ENCODE measurements around the gene SUN3.
"Not testable (repeated sequence)": the region's sequence is repeated elsewhere in the genome, so short reads cannot be mapped to it uniquely, and the experiment has no call there.

SUN3 gene

DNA sequence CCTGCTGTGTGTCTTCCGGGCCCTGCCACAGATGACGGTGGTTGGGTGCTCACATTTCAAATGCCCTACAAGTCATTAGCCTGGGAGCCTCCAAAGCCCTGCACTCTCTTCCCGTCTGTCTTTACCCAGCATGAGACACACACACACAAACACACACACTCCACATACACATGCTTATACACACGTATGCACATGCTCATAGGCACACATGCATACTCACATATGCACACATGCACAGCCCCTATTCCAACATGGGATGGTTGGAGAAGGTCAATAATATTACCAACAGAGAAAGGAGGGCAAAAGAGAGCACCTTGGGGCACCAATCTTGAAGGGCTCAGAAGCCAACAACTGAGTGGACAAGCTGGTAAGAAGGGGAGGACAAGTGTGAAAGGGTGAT lies 19.0 kb downstream of the SUN3 start:
- Histone ChIP-seq H3K4me1 (peaks cover 1% of the 10 kb centered on the region), H3K4me3 (no peak overlapping the region), H3K9me3 (no peaks in the 10 kb centered on the region), H3K27me3 (ENCODE audit: low read depth) (no peaks in the 10 kb centered on the region), H3K36me3 (replicated peaks) (no peaks in the 10 kb centered on the region)
- in situ Hi-C loops (cut with MboI; ENCODE audit: low sequenced_read_pairs) = no loop called here
- no peak for DNase-seq (ENCODE audit: low spot score in 2 of 2)

DNA sequence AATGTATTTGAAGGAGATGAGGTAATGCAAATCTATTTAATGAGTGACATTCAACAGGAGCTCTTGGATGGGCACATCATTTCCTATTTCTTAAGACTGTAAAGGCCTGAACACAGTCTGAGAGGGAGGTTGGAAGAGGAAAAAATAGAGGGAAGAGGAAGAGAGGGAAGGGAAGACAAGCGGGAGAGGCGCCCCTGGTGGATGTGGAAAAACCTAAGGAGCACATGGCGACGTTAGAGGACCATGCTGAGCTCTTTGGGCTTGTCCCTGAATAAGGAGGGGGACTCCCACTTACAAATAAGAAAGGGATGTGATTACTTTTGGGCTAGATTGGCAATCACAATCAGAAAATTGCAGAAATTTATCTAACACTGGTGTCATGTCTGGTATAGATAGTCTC lies 19.6 kb downstream of the SUN3 start:
- DNase-seq (ENCODE audit: low spot score in 2 of 2) = no peak
- in situ Hi-C loops (cut with MboI; ENCODE audit: low sequenced_read_pairs) = no loop called here
- H3K4me1 ChIP-seq = peaks cover 4% of the 10 kb centered on the region
- no peak overlapping the region for H3K4me3 ChIP-seq
- H3K36me3 ChIP-seq (replicated peaks) = no peaks in the 10 kb centered on the region
- no peaks in the 10 kb centered on the region for H3K27me3 ChIP-seq (ENCODE audit: low read depth)
- H3K9me3 ChIP-seq = no peaks in the 10 kb centered on the region

DNA sequence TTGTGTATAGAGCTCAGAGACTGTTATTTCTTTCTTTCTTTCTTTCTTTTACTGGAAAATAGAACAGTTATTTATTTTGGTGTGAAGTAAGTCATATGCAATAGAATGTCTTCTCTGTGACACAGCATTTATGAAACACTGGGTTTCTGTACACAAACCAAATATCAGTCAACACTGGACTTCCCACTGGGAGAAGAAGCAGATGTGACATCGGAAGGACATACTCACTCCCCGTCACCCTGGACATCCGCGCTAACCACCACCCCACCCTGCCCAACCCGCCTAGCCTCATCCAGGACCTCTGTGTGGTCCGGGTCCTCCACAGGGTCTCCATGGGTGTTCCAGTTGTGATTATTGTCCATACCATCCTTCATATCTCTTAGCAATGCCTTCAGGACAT lies 22.0 kb downstream of the SUN3 start:
- H3K36me3 ChIP-seq (replicated peaks) = no peaks in the 10 kb centered on the region

DNA sequence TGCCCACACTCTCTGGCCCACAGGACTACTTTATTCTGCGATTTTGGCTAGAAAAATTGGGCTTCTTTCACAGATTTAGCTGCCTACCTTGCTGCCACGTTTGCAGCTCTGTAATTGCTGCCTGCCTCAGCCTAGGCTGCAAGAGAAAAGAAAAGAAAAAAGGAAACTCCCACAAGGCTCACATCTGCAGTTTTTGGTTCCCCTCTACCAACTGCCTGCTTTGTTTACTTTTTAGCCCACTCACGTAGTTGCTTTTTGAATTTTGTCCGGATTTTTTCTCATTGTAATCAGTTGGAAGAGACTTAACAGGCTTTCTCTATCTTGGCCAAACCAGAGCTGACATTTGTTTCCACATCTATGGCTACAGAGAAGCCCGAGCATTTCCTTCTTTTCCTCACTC lies 24.3 kb downstream of the SUN3 start:
- in situ Hi-C loops (cut with MboI; ENCODE audit: low sequenced_read_pairs) = no loop called here
- no peak for DNase-seq (ENCODE audit: low spot score in 2 of 2)
- Histone ChIP-seq H3K9me3 (no peaks in the 10 kb centered on the region), H3K36me3 (replicated peaks) (no peaks in the 10 kb centered on the region), H3K27me3 (ENCODE audit: low read depth) (no peaks in the 10 kb centered on the region), H3K4me1 (peaks cover 4% of the 10 kb centered on the region), H3K4me3 (no peak overlapping the region)

More for the DNA sequence above, 22.0 kb downstream of the SUN3 start:
- H3K4me1 ChIP-seq = peaks cover 4% of the 10 kb centered on the region
- no peaks in the 10 kb centered on the region for H3K9me3 ChIP-seq
- H3K27me3 ChIP-seq (ENCODE audit: low read depth) = no peaks in the 10 kb centered on the region
- no peak for DNase-seq (ENCODE audit: low spot score in 2 of 2)
- H3K4me3 ChIP-seq = no peak overlapping the region
- in situ Hi-C loops (cut with MboI; ENCODE audit: low sequenced_read_pairs) = no loop called here

DNA sequence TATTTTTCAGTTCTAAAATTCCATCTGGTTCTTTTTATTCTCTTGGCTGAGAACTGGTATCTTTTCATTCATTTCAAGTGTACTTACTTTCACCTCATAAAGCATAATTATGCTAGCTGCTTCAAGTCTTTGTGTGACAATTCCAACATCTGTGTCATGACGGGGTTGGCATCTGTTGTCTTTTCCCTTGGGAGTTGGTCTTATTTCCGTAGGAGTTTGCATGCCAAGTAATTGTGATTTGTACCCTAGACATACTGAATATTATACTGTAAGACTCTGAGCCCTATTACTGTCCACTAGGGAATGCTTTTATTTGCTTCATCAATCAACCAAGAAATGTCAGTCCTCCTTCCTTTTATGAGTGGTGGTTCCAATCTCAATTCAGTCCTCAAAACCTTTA lies 24.9 kb downstream of the SUN3 start:
- Histone ChIP-seq H3K4me3 (no peak overlapping the region), H3K4me1 (peaks cover 4% of the 10 kb centered on the region), H3K9me3 (no peaks in the 10 kb centered on the region), H3K27me3 (ENCODE audit: low read depth) (no peaks in the 10 kb centered on the region), H3K36me3 (replicated peaks) (no peaks in the 10 kb centered on the region)
- no peak for DNase-seq (ENCODE audit: low spot score in 2 of 2)
- in situ Hi-C loops (cut with MboI; ENCODE audit: low sequenced_read_pairs) = no loop called here

DNA sequence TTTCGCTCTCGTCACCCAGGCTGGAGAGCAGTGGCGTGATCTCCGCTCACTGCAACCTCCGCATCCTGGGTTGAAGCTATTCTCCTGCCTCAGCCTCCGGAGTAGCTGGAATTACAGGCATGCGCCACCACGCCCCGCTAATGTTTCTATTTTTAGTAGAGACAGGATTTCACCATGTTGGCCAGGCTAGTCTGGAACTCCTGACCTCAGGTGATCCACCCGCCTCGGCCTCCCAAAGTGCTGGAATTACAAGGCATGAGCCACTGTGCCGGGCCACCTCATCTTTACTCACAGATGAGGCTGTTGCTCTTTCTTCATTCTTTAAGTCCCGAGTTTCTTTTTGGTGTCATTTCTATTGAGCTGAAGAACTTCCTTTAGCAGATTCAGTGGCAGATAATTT lies 28.7 kb downstream of the SUN3 start:
- H3K4me3 ChIP-seq; H3K27me3 ChIP-seq (ENCODE audit: low read depth); H3K9me3 ChIP-seq; in situ Hi-C loops (cut with MboI; ENCODE audit: low sequenced_read_pairs); DNase-seq (ENCODE audit: low spot score in 2 of 2); H3K4me1 ChIP-seq; H3K36me3 ChIP-seq (replicated peaks): not testable (repeated sequence)

DNA sequence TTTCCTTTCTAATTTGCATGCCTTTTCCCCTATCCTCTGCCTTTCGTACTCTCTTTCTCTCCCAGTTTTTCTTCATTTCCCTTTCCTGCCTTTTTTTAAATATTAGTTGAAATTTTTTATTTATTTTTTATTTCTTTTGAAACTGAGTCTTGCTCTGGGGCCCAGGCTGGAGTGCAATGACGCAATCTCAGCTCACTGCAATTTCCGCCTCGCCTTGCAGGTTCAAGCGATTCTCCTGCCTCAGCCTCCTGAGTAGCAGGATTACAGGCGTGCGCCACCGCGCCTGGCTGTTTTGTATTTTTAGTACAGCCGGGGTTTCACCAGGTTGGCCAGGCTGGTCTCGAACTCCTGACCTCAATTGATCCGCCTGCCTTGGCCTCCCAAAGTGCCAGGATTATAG lies 29.5 kb downstream of the SUN3 start:
- DNase-seq (ENCODE audit: low spot score in 2 of 2) = no peak
- H3K4me3 ChIP-seq = no peak overlapping the region
- no peaks in the 10 kb centered on the region for H3K4me1 ChIP-seq
- H3K9me3 ChIP-seq = no peaks in the 10 kb centered on the region
- no peaks in the 10 kb centered on the region for H3K27me3 ChIP-seq (ENCODE audit: low read depth)
- in situ Hi-C loops (cut with MboI; ENCODE audit: low sequenced_read_pairs) = loop anchor here (25.0 kb wide), 2 partner anchors 88 to 263 kb away; partner anchors contain the start of gene UPP1
- H3K36me3 ChIP-seq (replicated peaks) = no peaks in the 10 kb centered on the region

DNA sequence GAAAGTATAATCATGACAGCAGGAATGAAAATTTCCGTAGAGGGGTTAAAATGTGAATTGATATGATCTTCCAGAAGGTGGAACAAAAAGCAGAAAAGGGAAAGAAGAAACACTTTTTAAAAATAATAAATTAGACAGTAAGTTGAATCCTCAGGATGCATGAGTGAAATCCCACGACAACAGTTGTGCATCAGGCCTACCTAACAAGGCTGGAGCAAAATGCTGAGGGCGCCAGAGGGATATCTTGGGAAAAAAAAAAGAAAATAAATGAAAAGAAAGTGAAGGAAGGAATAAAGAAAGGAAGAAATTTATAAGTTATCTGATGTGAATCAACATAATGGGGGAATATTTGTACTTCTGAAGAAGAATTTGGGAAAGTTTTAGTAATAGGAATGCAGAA lies 36.5 kb downstream of the SUN3 start:
- no peak for DNase-seq (ENCODE audit: low spot score in 2 of 2)
- in situ Hi-C loops (cut with MboI; ENCODE audit: low sequenced_read_pairs) = loop anchor here (25.0 kb wide), 2 partner anchors 95 to 270 kb away; partner anchors contain the start of gene UPP1

DNA sequence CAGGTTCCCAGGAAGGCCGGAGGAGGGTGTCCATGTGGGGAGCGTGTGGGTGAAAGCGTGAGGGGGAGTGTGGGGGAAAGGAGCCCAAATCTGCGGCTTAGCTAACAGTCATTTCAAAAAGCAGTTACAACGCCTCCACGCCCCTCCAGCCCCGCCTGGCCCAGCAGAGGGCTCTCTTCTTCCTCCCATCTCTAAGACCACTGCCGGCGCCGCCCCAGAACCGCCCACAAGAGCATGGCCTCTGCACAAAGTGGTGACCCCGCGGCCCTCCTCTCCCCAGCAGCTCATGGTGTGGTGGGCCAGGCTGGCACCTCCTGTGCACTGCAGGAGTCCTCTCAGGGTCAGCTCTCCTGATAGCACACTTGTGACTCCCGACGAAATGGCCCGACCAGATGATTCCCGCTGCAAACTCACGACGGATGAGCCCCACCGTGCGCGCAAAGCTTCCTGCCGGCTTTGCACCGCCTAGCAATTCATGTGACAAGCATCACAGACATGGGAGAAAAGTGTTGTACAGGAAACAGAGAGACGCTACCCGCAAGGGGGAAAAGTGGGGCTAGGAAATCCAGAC lies 37.1 kb downstream of the SUN3 start:
- no peaks in the 10 kb centered on the region for H3K27me3 ChIP-seq (ENCODE audit: low read depth)
- H3K9me3 ChIP-seq = no peaks in the 10 kb centered on the region
- peak; percentile 86 to 93 for DNase-seq (ENCODE audit: low spot score in 2 of 2)
- H3K4me1 ChIP-seq = peaks cover 22% of the 10 kb centered on the region
- H3K4me3 ChIP-seq = peak overlapping the region; percentile 19
- no peaks in the 10 kb centered on the region for H3K36me3 ChIP-seq (replicated peaks)
- in situ Hi-C loops (cut with MboI; ENCODE audit: low sequenced_read_pairs) = loop anchor here (25.0 kb wide), 2 partner anchors 95 to 270 kb away; partner anchors contain the start of gene UPP1

More for the DNA sequence above, 36.5 kb downstream of the SUN3 start:
- no peaks in the 10 kb centered on the region for H3K9me3 ChIP-seq
- H3K4me1 ChIP-seq = peaks cover 22% of the 10 kb centered on the region
- H3K27me3 ChIP-seq (ENCODE audit: low read depth) = no peaks in the 10 kb centered on the region
- H3K4me3 ChIP-seq = no peak overlapping the region
- no peaks in the 10 kb centered on the region for H3K36me3 ChIP-seq (replicated peaks)

DNA sequence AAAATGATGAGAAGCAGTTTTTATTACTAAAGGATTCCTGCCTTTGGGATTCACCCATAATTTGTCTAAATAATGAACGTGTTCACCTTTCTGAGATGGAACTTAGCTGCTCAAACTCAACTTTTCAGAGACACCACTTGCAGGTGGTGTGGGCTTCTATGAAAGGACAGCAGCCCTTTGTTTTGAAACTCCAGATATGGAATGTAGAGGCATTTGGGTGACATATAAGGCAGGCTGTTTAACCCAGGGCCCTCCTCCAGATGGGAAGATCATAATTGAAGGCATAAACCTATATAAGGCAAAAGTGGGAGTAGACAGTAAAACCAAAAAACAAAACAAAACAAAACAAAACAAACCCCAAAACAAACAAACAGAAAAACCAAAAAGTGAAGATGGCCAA lies 37.6 kb downstream of the SUN3 start:
- Histone ChIP-seq H3K9me3 (no peaks in the 10 kb centered on the region), H3K36me3 (replicated peaks) (no peaks in the 10 kb centered on the region), H3K4me1 (peaks cover 22% of the 10 kb centered on the region), H3K27me3 (ENCODE audit: low read depth) (no peaks in the 10 kb centered on the region), H3K4me3 (no peak overlapping the region)
- in situ Hi-C loops (cut with MboI; ENCODE audit: low sequenced_read_pairs) = loop anchor here (25.0 kb wide), 2 partner anchors 96 to 271 kb away; partner anchors contain the start of gene UPP1
- DNase-seq (ENCODE audit: low spot score in 2 of 2) = no peak

DNA sequence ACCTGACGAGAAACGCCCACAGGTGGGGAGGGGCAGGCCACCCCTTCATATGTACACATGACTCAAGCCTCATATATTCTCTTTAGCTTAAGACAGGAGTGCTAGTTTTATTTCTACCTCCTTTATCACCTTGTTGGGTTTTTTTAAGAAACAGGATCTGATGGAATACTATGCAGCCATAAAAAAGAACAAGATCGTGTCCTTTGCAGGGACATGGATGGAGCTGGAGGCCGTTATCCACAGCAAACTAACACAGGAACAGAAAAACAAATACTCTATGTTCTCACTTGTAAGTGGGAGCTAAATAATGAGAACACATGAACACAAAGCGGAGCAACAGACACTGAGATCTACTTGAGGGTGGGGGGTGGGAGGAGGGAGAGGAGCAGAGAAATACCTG lies 38.3 kb downstream of the SUN3 start:
- Histone ChIP-seq H3K9me3 (no peaks in the 10 kb centered on the region), H3K4me3 (no peak overlapping the region), H3K4me1 (peaks cover 22% of the 10 kb centered on the region), H3K36me3 (replicated peaks) (no peaks in the 10 kb centered on the region), H3K27me3 (ENCODE audit: low read depth) (no peaks in the 10 kb centered on the region)
- no peak for DNase-seq (ENCODE audit: low spot score in 2 of 2)
- in situ Hi-C loops (cut with MboI; ENCODE audit: low sequenced_read_pairs) = loop anchor here (25.0 kb wide), 2 partner anchors 97 to 272 kb away; partner anchors contain the start of gene UPP1

DNA sequence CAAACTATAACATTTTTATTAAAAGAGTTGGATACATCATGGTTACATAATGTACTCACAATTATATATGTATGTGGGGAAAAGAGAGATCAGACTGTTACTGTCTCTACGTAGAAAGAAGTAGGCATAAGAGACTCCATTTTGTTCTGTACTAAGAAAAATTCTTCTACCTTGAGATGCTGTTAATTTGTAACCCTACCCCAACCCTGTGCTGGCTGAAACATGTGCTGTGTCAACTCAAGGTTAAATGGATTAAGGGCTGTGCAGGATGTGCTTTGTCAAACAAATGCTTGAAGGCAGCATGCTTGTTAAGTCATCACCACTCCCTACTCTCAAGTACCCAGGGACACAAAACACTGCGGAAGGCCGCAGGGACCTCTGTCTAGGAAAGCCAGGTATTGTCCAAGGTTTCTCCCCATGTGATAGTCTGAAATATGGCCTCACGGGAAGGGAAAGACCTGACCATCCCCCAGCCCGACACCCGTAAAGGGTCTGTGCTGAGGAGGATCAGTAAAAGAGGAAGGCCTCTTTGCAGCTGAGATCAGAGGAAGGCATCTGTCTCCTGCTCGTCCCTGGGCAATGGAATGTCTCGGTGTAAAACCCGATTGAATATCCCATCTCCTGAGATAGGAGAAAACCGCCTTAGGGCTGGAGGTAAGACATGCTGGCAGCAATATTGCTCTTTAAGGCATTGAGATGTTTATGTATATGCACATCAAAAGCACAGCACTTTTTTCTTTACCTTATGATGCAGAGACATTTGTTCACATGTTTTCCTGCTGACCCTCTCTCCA lies 39.1 kb downstream of the SUN3 start:
- not testable (repeated sequence) for H3K9me3 ChIP-seq; H3K27me3 ChIP-seq (ENCODE audit: low read depth); H3K4me3 ChIP-seq; H3K36me3 ChIP-seq (replicated peaks)
- peak; percentile 72 to 77 for DNase-seq (ENCODE audit: low spot score in 2 of 2)
- H3K4me1 ChIP-seq = peaks cover 22% of the 10 kb centered on the region
- in situ Hi-C loops (cut with MboI; ENCODE audit: low sequenced_read_pairs) = loop anchor here (25.0 kb wide), 2 partner anchors 97 to 272 kb away; partner anchors contain the start of gene UPP1

DNA sequence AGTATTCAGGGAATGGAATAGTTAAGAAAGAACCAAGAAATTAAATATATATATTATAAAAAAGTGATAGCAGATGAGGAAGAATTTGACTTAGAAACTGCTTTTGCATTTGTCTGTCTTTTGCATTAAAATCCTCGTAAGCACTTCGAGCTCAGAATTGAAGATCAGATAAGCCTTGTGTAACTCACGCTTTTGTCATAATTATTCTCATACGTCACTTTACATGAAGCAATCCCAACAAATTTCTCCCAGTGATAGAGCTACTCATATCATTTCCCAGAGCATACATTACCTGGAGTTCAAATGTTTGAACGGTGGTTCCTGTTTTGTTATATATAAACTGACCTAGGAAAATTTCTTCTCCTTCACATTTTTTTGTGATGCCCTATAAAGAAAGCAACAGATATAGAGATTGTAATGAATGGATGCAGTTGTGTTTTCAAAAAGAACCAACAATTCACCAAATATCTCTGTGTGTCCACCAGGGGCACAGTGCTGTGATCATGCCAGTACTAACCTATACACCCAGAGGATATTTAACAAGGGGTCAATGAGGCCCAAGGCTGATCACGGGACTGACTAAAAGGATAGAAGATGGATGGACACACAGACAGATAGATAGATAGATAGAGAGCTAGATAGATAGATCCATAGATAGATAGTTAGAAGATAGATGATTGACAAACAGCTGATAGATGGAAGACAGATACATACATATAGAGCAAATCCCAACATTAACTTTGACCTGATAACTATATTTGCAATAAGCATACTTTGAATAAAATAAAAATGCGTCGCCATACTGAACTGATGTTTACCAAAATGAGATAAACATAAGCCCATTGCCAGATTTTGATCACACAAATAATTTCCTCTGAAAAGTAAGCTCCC lies 40.2 kb downstream of the SUN3 start:
- Histone ChIP-seq H3K9me3 (no peaks in the 10 kb centered on the region), H3K27me3 (ENCODE audit: low read depth) (no peaks in the 10 kb centered on the region), H3K4me3 (no peak overlapping the region), H3K4me1 (peaks cover 22% of the 10 kb centered on the region), H3K36me3 (replicated peaks) (no peaks in the 10 kb centered on the region)
- DNase-seq (ENCODE audit: low spot score in 2 of 2) = peak; percentile 28 to 48
- in situ Hi-C loops (cut with MboI; ENCODE audit: low sequenced_read_pairs) = loop anchor here (25.0 kb wide), 2 partner anchors 99 to 274 kb away; partner anchors contain the start of gene UPP1
